Stimulated activated CD8-positive, alpha-beta memory T cell treated with anti-CD3 and anti-CD28 coated beads, Interleukin-12 subunit alpha, Interleukin-12 subunit beta, amount 100 ng/mL, for 24 hours (primary cell): ENCODE measurements around the gene HOXB5.

Source experiments
- DNase-seq: peaks from one replicate; pipeline ENCODE4 v3.0.0-alpha.2; 2020; ENCODE audit errors: extremely low read depth

Gene HOXB5

DNA sequence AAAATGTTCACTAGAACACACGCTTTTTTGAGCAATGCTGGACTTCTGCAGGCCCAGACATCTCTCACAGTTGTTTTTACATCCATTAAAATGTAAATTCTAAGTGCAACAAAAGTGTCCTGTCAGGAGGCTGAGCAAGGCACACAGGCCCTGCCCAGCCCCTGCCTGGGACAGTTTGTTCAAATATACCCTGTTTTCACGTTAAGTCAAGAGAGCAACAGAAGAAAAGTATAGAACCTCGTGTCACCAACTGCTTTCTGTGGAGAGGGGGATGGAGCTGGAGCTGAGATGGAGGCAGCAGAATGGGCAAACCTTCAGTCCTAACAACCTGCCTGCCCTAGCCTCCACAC lies 44.3 kb downstream of the HOXB5 start:
- no peak for DNase-seq

GRCh38 chr17:48548523-48549280 lies 44.9 kb downstream of the HOXB5 start:
- no peak for DNase-seq

- no peak for DNase-seq
Observed at GRCh38 chr17:48547808-48548522, 45.6 kb downstream of the HOXB5 start.

DNA sequence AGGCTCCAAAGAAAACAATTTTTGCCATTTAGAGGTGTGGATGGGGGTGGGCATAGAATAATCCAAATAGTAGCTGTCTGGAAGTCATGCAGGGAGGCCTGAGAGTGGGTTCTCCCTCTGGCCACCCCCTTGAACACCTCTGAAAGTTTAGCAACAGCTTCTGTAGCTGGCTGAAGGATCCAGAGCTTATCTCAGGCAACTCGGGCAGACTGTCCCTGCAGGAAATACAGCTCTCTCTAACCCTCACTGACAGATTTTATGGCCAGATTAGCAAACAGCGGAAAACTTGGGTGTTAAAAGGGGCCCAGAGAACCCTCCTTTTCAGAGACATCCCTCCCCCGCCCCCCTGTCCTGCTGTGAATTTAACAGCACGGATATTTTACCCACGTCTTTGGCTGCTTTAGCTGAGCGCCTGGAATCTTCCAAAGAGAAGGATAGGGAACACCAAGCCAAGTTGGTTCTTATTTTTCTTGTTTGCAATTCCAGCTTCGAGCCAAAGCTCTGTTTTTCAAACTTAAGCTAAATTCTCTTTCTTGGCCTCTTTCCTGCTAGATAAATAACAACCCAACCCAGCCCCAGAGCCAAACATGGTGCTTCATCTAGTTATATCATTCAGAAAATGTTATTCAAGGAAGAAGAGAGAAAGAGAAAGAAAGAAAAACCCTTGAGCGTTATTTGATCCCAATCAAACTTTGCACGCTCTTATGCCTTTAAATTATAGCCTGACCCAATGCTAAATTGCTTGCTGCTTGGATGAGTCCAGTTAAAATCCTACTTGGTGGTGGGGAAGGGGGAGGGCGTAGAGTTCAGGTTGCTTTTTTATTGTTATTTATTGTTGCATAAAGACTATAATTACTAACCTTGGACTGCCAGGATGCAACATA lies 46.4 kb downstream of the HOXB5 start:
- DNase-seq = no peak

- no peak for DNase-seq
Observed at GRCh38 chr17:48546137-48546923, 47.2 kb downstream of the HOXB5 start.

- no peak for DNase-seq
Observed at GRCh38 chr17:48545539-48545938, 48.0 kb downstream of the HOXB5 start.

- no peak for DNase-seq
Observed at GRCh38 chr17:48545022-48545375, 48.6 kb downstream of the HOXB5 start, which contains the start of gene HOXB2. HOXB2 (minus strand) TSS chr17:48545109; CDS start chr17:48544911, 198 bp downstream.

DNA sequence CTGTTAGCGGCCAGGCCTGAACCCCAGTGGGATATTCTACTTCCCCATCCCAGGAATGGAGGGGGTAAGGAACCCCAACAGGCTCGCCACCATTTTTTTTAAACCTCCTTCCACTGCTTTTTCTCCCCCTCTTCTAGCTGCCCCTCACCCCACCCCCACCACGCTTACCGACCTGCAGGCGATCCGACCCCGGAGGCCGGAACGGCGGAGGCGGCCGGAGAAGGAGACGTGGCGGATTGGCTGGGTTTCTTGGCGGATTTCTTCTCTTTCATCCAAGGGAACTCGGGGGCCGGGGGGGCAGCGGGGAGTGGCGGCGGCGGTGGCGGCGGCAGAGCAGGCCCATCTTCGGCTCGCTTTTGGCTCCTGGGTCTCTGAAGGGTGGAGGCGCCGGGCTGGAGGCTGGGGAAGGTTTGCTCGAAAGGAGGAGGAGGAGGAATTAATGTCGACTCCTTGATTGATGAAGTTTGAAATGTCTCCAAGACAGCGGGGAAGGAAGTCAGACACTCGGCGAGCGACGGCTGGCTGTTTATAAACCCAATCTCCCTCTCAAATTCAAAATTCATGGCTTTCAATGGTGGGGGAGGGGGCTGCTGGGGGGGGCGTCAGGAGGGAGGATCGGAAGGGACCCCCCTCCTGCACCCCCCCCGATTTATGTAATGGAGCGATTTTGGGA lies 49.1 kb downstream of the HOXB5 start:
- DNase-seq = no peak

GRCh38 chr17:48543854-48544348 lies 49.7 kb downstream of the HOXB5 start:
- no peak for DNase-seq

DNA sequence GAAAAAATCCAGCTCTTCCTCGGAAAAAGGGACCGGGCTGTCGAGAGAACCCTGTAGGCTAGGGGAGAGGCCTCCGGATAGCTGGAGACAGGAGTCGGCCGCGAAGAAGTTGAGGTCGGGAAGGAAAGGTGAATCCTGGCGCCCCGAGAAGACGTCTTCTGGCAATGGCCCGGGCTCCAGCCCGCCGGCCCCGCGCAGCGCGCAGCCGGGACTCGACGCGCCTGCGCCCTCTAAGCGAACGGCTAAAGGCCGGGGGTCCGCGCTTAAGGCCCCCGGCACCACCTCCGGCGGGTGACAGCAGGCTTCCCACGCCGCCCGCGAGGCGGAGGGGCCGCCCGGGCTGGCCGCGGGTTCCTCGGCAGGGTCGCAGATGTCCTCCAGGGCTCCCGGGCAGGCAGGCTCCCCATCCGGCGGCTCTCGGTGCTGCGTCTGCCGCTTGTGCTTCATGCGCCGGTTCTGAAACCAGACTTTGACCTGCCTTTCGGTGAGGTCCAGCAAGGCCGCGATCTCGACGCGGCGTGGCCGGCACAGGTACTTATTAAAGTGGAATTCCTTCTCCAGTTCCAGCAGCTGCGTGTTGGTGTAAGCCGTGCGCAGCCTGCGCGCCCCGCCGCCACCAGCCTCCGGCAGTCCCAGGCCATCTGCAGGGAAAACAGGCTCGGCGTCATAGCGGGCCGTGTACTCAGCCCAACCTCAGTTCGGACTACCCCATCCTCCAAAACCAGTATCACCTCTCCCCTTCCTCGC lies 50.3 kb downstream of the HOXB5 start:
- no peak for DNase-seq

DNA sequence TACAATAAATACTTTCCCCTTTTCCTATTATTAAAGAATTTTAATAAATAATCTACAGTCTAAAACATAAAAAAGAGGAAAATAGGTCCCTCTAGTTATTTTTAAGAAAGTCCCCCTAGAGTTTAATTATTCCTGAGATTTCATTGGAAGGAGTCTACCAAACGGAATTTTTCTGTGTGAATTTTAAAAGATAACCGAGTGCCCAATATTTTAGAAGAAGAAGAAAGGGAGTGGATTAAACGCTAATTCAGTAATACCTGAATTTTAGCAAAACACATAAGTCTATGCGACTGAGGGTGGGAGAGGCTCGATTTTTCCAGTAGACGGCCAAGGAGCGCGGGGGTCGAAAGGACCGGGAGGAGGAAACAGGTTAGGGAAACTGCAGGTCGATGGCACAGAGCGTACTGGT lies 50.9 kb downstream of the HOXB5 start:
- DNase-seq = no peak

DNA sequence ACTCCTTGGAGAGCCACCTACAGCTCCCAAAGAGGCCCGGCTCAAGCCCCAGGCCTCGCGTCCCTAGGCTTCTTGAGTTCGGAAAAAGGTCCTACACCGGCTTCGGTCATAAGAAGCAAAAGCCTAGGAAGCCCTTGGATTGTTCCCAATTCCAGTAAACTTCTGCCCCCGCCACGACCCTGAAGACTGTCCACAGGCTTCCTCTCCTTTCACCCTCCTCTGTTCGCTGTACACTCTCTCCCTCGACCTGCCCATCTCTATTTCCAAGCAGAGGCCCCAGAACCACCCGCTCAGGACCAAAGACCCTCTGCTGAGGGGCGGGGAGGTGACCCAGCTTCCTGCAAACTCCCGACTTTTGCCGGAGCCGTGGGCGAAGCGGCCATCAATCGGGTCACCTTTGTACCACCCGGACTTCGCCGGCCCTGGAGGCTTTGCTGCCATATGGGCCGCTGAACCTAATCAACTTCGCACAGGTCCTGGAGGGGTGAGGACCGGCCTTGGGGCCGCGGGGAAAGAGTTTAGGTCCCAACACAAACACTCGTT lies 51.4 kb downstream of the HOXB5 start:
- no peak for DNase-seq

- DNase-seq = no peak
Observed at GRCh38 chr17:48541577-48542113, 51.9 kb downstream of the HOXB5 start.
